Retina (tissue), 1 donor: ENCODE data around the gene CHMP5.

Experiments
- DNase-seq: peaks from one replicate; pipeline ENCODE4 v3.0.0-alpha.2; 2016

Gene CHMP5

DNA sequence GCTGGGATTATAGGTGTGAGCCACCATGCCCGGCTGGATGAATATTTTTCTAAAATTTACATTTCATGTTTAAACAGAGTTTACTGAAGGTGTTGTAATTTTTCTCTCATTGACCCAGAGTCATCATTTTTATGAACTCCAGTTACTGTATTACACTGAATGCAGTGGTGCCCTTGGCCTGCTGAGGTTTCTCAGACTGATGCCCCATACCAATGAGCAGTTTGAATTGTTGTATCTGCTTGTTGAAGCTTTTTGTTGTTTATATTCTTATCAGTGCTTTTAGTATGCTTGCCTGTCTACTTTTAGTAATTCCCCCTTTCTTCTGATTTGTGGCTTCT, 55.4 kb downstream of the CHMP5 start:
- no peak for DNase-seq

DNA sequence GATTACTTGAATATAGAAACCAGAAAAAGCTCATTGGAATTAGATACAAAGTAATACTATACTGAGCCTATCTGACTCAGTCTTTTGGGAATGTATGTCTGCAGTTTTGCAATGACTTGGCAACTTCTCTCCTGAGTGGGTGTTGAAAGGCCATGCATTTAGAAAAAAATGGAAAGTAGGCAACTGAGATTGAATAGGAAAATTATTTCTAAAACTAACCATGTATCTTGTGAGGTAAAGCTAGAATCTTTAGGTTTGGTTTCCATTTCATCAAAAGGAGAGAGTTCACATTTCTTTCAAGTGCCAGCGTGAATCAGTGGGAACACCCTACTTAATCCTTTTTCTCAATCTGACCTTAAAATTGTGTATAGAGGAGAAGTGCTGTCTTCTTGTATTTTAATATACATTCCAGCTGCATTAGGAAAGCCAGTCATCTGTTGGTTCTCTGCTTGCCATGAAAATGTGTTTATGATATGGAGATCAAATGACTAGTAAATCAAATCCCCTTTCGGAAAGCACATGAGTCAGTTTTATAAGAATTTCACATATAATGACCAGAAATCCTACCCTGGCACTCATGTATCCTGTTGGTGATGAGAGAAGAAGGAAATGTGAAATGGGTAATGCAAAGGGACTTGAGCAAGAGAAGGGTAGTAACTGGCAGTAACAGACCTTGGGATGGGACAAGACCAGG, 55.9 kb downstream of the CHMP5 start:
- no peak for DNase-seq

DNA sequence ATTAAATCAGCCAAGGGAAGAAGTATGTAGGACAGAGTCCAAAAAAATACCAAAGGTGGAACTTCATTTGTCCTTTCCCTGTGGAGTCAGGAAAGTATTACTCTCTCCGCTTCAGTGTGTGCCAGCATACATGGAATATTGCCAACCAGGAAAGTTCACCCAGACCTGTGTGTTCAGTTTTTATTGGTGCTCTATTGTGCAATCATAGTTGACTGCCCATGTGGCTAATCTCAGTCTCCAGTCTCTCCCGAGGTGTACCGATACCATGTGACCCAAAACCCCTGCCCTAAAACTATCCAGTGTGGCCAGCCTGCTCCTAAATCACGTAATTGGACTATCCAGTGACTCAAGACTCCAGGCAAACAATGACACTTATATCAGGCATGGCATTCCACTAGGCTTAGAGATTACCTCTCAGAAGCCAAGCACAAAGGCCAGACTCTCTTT, 64.3 kb downstream of the CHMP5 start:
- DNase-seq: no peak

DNA sequence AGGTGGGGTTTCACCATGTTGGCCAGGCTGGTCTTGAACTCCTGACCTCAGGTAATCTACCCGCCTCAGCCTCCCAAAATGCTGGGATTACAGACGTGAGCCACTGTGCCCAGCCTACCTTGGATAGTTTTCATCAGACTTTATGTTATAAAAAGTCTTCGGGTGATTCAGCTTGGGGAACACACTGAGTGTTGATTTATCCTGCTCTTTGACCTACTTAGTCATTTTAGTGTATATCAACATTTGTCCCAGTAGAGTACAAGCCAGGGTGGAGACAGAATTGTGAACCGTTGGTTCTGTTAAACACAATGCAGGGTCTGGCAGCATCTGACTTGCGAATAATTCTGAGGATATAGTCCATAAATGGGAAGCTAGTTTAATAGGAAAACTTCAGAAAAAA, 65.1 kb downstream of the CHMP5 start:
- no peak for DNase-seq

DNA sequence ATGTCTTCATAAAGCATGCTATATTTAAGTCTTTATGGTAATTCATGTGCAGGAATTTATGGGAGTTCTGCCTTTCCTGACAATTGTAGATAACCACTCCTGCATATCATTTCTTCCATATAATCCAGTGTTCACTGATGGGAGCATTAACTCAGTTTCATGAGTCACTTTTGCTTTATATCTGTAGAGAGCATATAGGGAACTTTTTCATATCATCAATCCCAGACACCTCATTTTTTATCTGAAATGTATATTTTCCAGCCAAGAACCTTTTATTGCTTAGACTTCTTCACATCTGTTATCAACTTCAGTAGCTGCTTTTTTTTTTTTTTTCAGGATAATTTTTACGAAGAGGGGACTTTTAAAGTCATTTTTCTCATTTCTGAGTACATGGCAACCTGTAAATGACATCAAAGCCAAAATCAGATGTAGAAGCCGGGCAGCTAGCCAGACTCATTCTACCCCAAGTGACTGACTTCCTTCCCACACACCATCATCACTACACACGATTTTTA, 66.6 kb downstream of the CHMP5 start:
- no peak for DNase-seq
